GM12875 (cell line): ENCODE results near the gene SLC40A1.

ENCODE experiments used
- H3K4me3 ChIP-seq: one replicate; pipeline ENCODE4 v1.5.1; 2011; ENCODE audit warnings: low read depth, low read length, control low read depth
- CTCF ChIP-seq: IDR thresholded peaks from 2 replicates; pipeline ENCODE4 v1.5.1; 2011; ENCODE audit warnings: low read depth, mild to moderate bottlenecking, control low read depth, inconsistent platforms, low read length, moderate library complexity, borderline replicate concordance; ENCODE audit not compliant: insufficient read depth

SLC40A1 gene

GRCh38 chr2:189558516-189559272 lies 21.9 kb downstream of the SLC40A1 start:
- no peak for TF ChIP-seq CTCF

GRCh38 chr2:189557373-189557772 lies 23.2 kb downstream of the SLC40A1 start:
- no peak for TF ChIP-seq CTCF
- H3K4me3 ChIP-seq, result no peak overlapping the region

More at GRCh38 chr2:189558516-189559272, 21.9 kb downstream of the SLC40A1 start:
- H3K4me3 ChIP-seq, result no peak overlapping the region

DNA sequence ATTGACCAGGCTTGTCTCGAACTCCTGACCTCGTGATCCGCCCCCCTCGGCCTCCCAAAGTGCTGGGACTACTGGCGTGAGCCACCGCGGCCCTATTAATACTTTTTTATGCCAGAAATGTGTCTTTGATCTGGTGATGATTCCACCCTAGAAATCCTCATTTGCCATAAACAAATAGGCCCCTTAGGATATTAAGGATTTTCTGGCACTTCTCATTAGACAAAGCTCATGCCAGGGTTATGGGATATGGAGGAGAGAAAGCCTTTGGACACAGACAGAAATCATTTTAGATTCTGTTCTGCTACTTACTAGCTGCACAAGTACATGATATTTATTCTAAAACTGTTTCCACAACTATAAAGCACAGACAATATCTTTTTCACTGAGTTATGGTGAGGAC lies 24.1 kb downstream of the SLC40A1 start:
- TF ChIP-seq CTCF, result no peak
- H3K4me3 ChIP-seq, result no peak overlapping the region

GRCh38 chr2:189555232-189555631 lies 25.4 kb downstream of the SLC40A1 start:
- no peak overlapping the region for H3K4me3 ChIP-seq
- no peak for TF ChIP-seq CTCF

GRCh38 chr2:189553504-189554088 lies 27.0 kb downstream of the SLC40A1 start:
- TF ChIP-seq CTCF, result no peak
- no peak overlapping the region for H3K4me3 ChIP-seq

GRCh38 chr2:189552991-189553404 lies 27.6 kb downstream of the SLC40A1 start:
- TF ChIP-seq CTCF, result no peak

More at GRCh38 chr2:189552991-189553404, 27.6 kb downstream of the SLC40A1 start:
- no peak overlapping the region for H3K4me3 ChIP-seq
